ENCODE data around the gene UGT1A5.

Gene UGT1A5

GRCh38 chr2:233819884-233820773 lies 107.4 kb downstream of the UGT1A5 start:
- no peak overlapping the region for H2AFZ ChIP-seq
- no peaks in the 10 kb centered on the region for H3K36me3 ChIP-seq (ENCODE audit: control insufficient read depth, insufficient read depth, low read length)
- H3K4me2 ChIP-seq (ENCODE audit: low read length) = no peak overlapping the region
- H3K27ac ChIP-seq = no peak overlapping the region
- H3K79me2 ChIP-seq = no peaks in the 10 kb centered on the region
- H3K4me3 ChIP-seq (ENCODE audit: low read depth, low read length) = no peak overlapping the region
- H3K9ac ChIP-seq = no peak overlapping the region
- H3K9me3 ChIP-seq (ENCODE audit: control insufficient read depth, low read length) = no peaks in the 10 kb centered on the region
- TF ChIP-seq, protein P1, sequence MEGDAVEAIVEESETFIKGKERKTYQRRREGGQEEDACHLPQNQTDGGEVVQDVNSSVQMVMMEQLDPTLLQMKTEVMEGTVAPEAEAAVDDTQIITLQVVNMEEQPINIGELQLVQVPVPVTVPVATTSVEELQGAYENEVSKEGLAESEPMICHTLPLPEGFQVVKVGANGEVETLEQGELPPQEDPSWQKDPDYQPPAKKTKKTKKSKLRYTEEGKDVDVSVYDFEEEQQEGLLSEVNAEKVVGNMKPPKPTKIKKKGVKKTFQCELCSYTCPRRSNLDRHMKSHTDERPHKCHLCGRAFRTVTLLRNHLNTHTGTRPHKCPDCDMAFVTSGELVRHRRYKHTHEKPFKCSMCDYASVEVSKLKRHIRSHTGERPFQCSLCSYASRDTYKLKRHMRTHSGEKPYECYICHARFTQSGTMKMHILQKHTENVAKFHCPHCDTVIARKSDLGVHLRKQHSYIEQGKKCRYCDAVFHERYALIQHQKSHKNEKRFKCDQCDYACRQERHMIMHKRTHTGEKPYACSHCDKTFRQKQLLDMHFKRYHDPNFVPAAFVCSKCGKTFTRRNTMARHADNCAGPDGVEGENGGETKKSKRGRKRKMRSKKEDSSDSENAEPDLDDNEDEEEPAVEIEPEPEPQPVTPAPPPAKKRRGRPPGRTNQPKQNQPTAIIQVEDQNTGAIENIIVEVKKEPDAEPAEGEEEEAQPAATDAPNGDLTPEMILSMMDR (IDR thresholded peaks at IDR 0.05) = no peak
- no peaks in the 10 kb centered on the region for H3K4me1 ChIP-seq
- no peaks in the 10 kb centered on the region for H3K27me3 ChIP-seq (ENCODE audit: control insufficient read depth, insufficient read depth, low read length)

DNA sequence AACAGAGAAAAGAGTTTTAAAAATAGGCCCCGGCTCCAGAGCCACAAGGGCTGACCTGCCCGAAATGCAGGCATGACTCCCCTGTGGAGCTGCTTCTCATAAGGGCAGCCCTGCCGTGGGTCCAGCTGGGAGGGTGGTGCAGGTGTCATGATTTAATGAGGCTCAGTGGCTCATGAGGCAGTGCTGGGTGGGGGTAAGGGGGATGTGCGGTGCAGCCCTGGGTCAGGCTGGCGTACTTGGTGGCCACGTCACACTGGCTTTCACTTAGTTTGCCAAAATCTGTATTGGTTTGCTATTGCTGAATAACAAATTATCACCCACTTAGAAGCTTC lies 108.0 kb downstream of the UGT1A5 start:
- Histone ChIP-seq H3K4me3 (ENCODE audit: low read depth, low read length) (no peak overlapping the region), H2AFZ (no peak overlapping the region), H3K36me3 (ENCODE audit: control insufficient read depth, insufficient read depth, low read length) (no peaks in the 10 kb centered on the region), H3K27ac (no peak overlapping the region), H3K79me2 (no peaks in the 10 kb centered on the region), H3K9me3 (ENCODE audit: control insufficient read depth, low read length) (no peaks in the 10 kb centered on the region), H3K27me3 (ENCODE audit: control insufficient read depth, insufficient read depth, low read length) (no peaks in the 10 kb centered on the region), H3K9ac (no peak overlapping the region), H3K4me1 (no peaks in the 10 kb centered on the region), H3K4me2 (ENCODE audit: low read length) (no peak overlapping the region)
- TF ChIP-seq, protein P1 (IDR thresholded peaks at IDR 0.05) = no peak

- Histone ChIP-seq H3K79me2 (no peaks in the 10 kb centered on the region), H3K4me1 (no peaks in the 10 kb centered on the region), H3K9me3 (ENCODE audit: control insufficient read depth, low read length) (no peaks in the 10 kb centered on the region), H3K9ac (no peak overlapping the region), H3K4me2 (ENCODE audit: low read length) (no peak overlapping the region), H3K27ac (no peak overlapping the region), H2AFZ (no peak overlapping the region), H3K27me3 (ENCODE audit: control insufficient read depth, insufficient read depth, low read length) (no peaks in the 10 kb centered on the region), H3K4me3 (ENCODE audit: low read depth, low read length) (no peak overlapping the region), H3K36me3 (ENCODE audit: control insufficient read depth, insufficient read depth, low read length) (no peaks in the 10 kb centered on the region)
- TF ChIP-seq, protein P1 (IDR thresholded peaks at IDR 0.05) = no peak
These were observed 108.5 kb downstream of the UGT1A5 start for GRCh38 chr2:233821196-233821595.

- Histone ChIP-seq H3K4me2 (ENCODE audit: low read length) (no peak overlapping the region), H2AFZ (no peak overlapping the region), H3K79me2 (no peaks in the 10 kb centered on the region), H3K36me3 (ENCODE audit: control insufficient read depth, insufficient read depth, low read length) (no peaks in the 10 kb centered on the region), H3K4me3 (ENCODE audit: low read depth, low read length) (no peak overlapping the region), H3K27ac (no peak overlapping the region), H3K27me3 (ENCODE audit: control insufficient read depth, insufficient read depth, low read length) (no peaks in the 10 kb centered on the region), H3K9me3 (ENCODE audit: control insufficient read depth, low read length) (no peaks in the 10 kb centered on the region), H3K9ac (no peak overlapping the region), H3K4me1 (no peaks in the 10 kb centered on the region)
- TF ChIP-seq, protein P1 (IDR thresholded peaks at IDR 0.05) = no peak
These were observed 109.0 kb downstream of the UGT1A5 start for GRCh38 chr2:233821709-233822100.

Data from parathyroid adenoma (tissue), 2 donors.